Stomach (tissue), 4 donors: ENCODE measurements around the gene PDZRN3.

Experiments used
- CTCF ChIP-seq, 7 experiments: fragments of 450-650 bp in 4 of 7; fragments of 200-600 bp in 3 of 7; sonication (generic) in 3 of 7; IDR thresholded peaks; one replicate each; pipeline ENCODE4 v1.5.1; 2016 to 2019; ENCODE audit warnings: antibody characterized with exemption in 7 of 7, control low read depth in 2 of 7, mild to moderate bottlenecking in 1 of 7
- EP300 ChIP-seq: sonication (generic); formaldehyde crosslinking; IDR thresholded peaks from one replicate; pipeline ENCODE4 v1.6.1; 2017; ENCODE audit warnings: antibody characterized with exemption
- POLR2AphosphoS5 ChIP-seq, 3 donors: sonication (generic); formaldehyde crosslinking; IDR thresholded peaks; one replicate each; pipeline ENCODE4 v1.6.1; 2016; ENCODE audit warnings: antibody characterized with exemption in 3 of 3

- TF ChIP-seq CTCF (IDR thresholded peaks at IDR 0.05) (no peak), POLR2AphosphoS5 (IDR thresholded peaks at IDR 0.05) (no peak), EP300 (no peak)
Observed at GRCh38 chr3:73433687-73434086, 191.1 kb downstream of the PDZRN3 start.
